Astrocyte of the cerebellum (primary cell): ENCODE results near the gene PTGER2.

Source experiments
- DNase-seq: peaks from one replicate; pipeline ENCODE4 v3.0.0-alpha.2; 2011; ENCODE audit warnings: low read depth
- H3K4me3 ChIP-seq: 2 replicates; pipeline ENCODE4 v1.5.1; 2011; ENCODE audit warnings: mild to moderate bottlenecking, low read depth, low read length, moderate library complexity
- CTCF ChIP-seq: IDR thresholded peaks from 2 replicates; pipeline ENCODE4 v1.5.1; 2012; ENCODE audit warnings: low read length, low read depth, moderate library complexity, mild to moderate bottlenecking; ENCODE audit errors: missing control alignments
- in situ Hi-C: cut with HindIII; loops from 2 replicates; pipeline ENCODE4 v1.10.0; 2017; ENCODE audit warnings: low sequenced_read_pairs

PTGER2 gene

GRCh38 chr14:52277552-52277951, 36.6 kb upstream of the PTGER2 start:
- in situ Hi-C loops: no loop called here
- no peak overlapping the region for H3K4me3 ChIP-seq
- DNase-seq: no peak
- TF ChIP-seq CTCF: no peak

DNA sequence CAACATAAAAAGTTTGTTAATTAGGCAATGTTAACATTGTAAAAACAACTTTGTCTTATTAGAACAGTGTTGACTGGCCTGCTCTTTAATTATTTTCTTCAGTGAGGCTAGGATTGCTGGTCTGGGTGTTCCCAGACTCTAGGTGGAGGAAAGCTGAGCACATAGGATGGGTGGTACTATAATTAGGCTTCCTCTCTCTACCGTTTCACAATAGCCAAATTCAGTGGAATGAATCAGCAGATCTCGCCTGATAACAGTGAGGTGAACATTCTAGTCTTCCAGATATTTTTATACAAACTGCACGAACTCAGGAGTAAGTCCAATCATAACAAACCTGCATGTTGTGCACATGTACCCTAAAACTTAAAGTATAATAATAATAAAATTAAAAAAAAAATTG, 34.7 kb upstream of the PTGER2 start:
- TF ChIP-seq CTCF: no peak
- no peak overlapping the region for H3K4me3 ChIP-seq
- in situ Hi-C loops: no loop called here
- no peak for DNase-seq

DNA sequence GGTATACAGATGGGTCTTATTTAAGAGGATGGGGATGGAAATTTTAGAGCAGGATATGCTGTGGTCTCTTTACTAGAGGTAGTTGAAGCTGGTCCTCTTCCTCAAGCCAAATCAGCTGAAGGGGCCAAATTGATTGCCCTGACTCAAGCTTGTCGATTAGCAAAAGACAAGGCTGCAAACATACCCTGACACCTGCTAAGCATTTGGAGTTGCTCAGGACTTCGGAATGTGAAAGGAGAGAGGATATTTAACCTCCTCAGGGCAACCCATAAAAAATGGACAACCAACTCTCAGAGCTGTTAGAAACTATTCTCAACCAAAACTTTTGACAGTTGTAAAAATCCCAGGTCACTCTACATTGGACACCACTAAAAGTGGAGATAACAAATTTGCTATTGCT, 31.0 kb upstream of the PTGER2 start:
- no peak for TF ChIP-seq CTCF
- in situ Hi-C loops: no loop called here

GRCh38 chr14:52286661-52287649, 27.2 kb upstream of the PTGER2 start:
- TF ChIP-seq CTCF: no peak
- DNase-seq: no peak
- in situ Hi-C loops: no loop called here

More for the DNA sequence above, 31.0 kb upstream of the PTGER2 start:
- no peak overlapping the region for H3K4me3 ChIP-seq
- no peak for DNase-seq

DNA sequence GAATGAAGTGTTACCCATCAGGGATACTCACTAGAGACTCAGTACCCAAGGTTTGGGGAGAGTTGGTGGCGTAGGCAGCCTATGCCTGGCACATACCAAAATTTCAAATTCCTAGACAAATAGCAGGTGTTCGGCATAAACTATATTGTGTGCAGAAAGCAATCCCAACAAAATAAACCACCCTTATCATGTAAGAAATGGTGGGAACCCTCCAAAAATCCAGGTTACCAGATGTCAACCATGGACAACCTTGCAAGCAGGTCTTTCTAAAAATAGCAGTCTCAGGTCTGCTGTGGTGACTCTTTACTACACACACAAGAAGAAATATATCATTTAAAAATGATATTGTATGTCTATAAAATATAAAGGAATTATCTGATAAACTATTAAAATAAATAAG, 17.7 kb upstream of the PTGER2 start:
- H3K4me3 ChIP-seq: no peak overlapping the region
- TF ChIP-seq CTCF: no peak
- DNase-seq: no peak
- in situ Hi-C loops: no loop called here

More at GRCh38 chr14:52286661-52287649, 27.2 kb upstream of the PTGER2 start:
- H3K4me3 ChIP-seq: no peak overlapping the region

- in situ Hi-C loops: no loop called here
- TF ChIP-seq CTCF: no peak
- no peak for DNase-seq
- H3K4me3 ChIP-seq: no peak overlapping the region
Measured at GRCh38 chr14:52298795-52299194, 15.3 kb upstream of the PTGER2 start.
